HG03135 (cell line): ENCODE data around the gene FAM20C.

Source experiments
- ATAC-seq: cut with Tn5 transposase; IDR thresholded peaks from one replicate; pipeline ENCODE4 v1.9.1; 2021; ENCODE audit warnings: mild to moderate bottlenecking, moderate library complexity; ENCODE audit not compliant: unreplicated experiment

Gene FAM20C

GRCh38 chr7:222716-223041 is 30.3 kb downstream of the FAM20C start:
- ATAC-seq, result no peak

- no peak for ATAC-seq
These were observed 30.9 kb downstream of the FAM20C start for GRCh38 chr7:223118-223800.

GRCh38 chr7:223861-224260 is 31.5 kb downstream of the FAM20C start:
- ATAC-seq, result no peak

- ATAC-seq, result no peak
These were observed 34.0 kb downstream of the FAM20C start for GRCh38 chr7:226281-226895.

GRCh38 chr7:227926-228325 is 35.6 kb downstream of the FAM20C start:
- ATAC-seq, result no peak

GRCh38 chr7:228610-229009 is 36.2 kb downstream of the FAM20C start:
- ATAC-seq, result no peak

- ATAC-seq, result no peak
These were observed 37.0 kb downstream of the FAM20C start for GRCh38 chr7:229184-229964.

GRCh38 chr7:230274-230673 is 37.9 kb downstream of the FAM20C start:
- no peak for ATAC-seq

- ATAC-seq, result no peak
These were observed 38.9 kb downstream of the FAM20C start for GRCh38 chr7:231030-231857.

- no peak for ATAC-seq
These were observed 39.5 kb downstream of the FAM20C start for GRCh38 chr7:231858-232246.

- ATAC-seq, result no peak
These were observed 40.3 kb downstream of the FAM20C start for GRCh38 chr7:232410-233248.

- no peak for ATAC-seq
These were observed 41.1 kb downstream of the FAM20C start for GRCh38 chr7:233249-234035.

- no peak for ATAC-seq
These were observed 41.8 kb downstream of the FAM20C start for GRCh38 chr7:234051-234707.

- ATAC-seq, result no peak
These were observed 42.6 kb downstream of the FAM20C start for GRCh38 chr7:234708-235553.

- no peak for ATAC-seq
These were observed 43.4 kb downstream of the FAM20C start for GRCh38 chr7:235576-236395.

- ATAC-seq, result no peak
These were observed 44.6 kb downstream of the FAM20C start for GRCh38 chr7:236967-237366.

- ATAC-seq, result no peak
These were observed 45.0 kb downstream of the FAM20C start for GRCh38 chr7:237385-237784.
